Liver (tissue), 9 donors: ENCODE results near the gene SCYGR8. TPM values are rescaled to one million over a fixed set of nuclear protein-coding genes. Genes with fewer than 3 reads are reported as not detected.

Source experiments
- DNase-seq: peaks from one replicate; pipeline ENCODE4 v3.0.0-alpha.2; 2017; ENCODE audit warnings: low spot score
- H3K27ac ChIP-seq, 2 donors: one replicate each; pipeline ENCODE4 v1.7.0; 2013; ENCODE audit warnings: inconsistent platforms in 2 of 2, low read length in 2 of 2, control low read depth in 1 of 2, low read depth in 1 of 2, mild to moderate bottlenecking in 1 of 2
- H3K27me3 ChIP-seq, 4 donors: one replicate each; pipeline versions ENCODE4 v1.6.1 to v1.7.0; 2013; ENCODE audit warnings: low read length in 3 of 4, inconsistent platforms in 1 of 4, mild to moderate bottlenecking in 1 of 4, moderate library complexity in 1 of 4; ENCODE audit not compliant: control insufficient read depth in 4 of 4, insufficient read depth in 4 of 4
- H3K36me3 ChIP-seq, 4 donors: one replicate each; pipeline versions ENCODE4 v1.6.1 to v1.7.0; 2013; ENCODE audit warnings: low read length in 3 of 4, mild to moderate bottlenecking in 3 of 4, low read depth in 1 of 4, moderate library complexity in 1 of 4; ENCODE audit not compliant: control insufficient read depth in 4 of 4, insufficient read depth in 3 of 4
- H3K4me1 ChIP-seq, 4 donors: one replicate each; pipeline versions ENCODE4 v1.6.1 to v1.7.0; 2013; ENCODE audit warnings: low read length in 3 of 4, mild to moderate bottlenecking in 3 of 4, moderate library complexity in 1 of 4; ENCODE audit not compliant: control insufficient read depth in 4 of 4, insufficient read depth in 4 of 4
- H3K4me3 ChIP-seq, 3 donors: one replicate each; pipeline versions ENCODE4 v1.6.1 to v1.7.0; 2013; ENCODE audit warnings: low read length in 3 of 3, control low read depth in 1 of 3, low read depth in 1 of 3, mild to moderate bottlenecking in 1 of 3
- H3K9ac ChIP-seq, 2 donors: one replicate each; pipeline ENCODE4 v1.7.0; 2013; ENCODE audit warnings: low read length in 2 of 2, mild to moderate bottlenecking in 2 of 2, moderate library complexity in 2 of 2, control low read depth in 1 of 2, low read depth in 1 of 2
- H3K9me3 ChIP-seq, 4 donors: one replicate each; pipeline versions ENCODE4 v1.6.1 to v1.7.0; 2013; ENCODE audit warnings: low read length in 3 of 4; ENCODE audit not compliant: control insufficient read depth in 4 of 4
- EGR1 ChIP-seq, 2 donors: IDR thresholded peaks; 2 replicates each; pipeline ENCODE4 v1.6.1; 2016 to 2018; ENCODE audit warnings: antibody characterized with exemption in 2 of 2, low read depth in 2 of 2
- FOXA1 ChIP-seq: IDR thresholded peaks from 2 replicates; pipeline ENCODE4 v1.6.1; 2016; ENCODE audit warnings: antibody characterized with exemption
- FOXA2 ChIP-seq: IDR thresholded peaks from 2 replicates; pipeline ENCODE4 v1.6.1; 2016; ENCODE audit warnings: antibody characterized with exemption
- GABPA ChIP-seq, 2 donors: IDR thresholded peaks in 1 of 2; conservative IDR thresholded peaks in 1 of 2; 2 replicates each; pipeline ENCODE4 v1.6.1; 2016; ENCODE audit warnings: antibody characterized with exemption in 2 of 2, mild to moderate bottlenecking in 1 of 2, moderate library complexity in 1 of 2
- HNF4A ChIP-seq, 2 donors: conservative IDR thresholded peaks; 2 replicates each; pipeline ENCODE4 v1.6.1; 2016; ENCODE audit warnings: antibody characterized with exemption in 2 of 2, mild to moderate bottlenecking in 2 of 2
- HNF4G ChIP-seq: IDR thresholded peaks from 2 replicates; pipeline ENCODE4 v1.6.1; 2016; ENCODE audit warnings: antibody characterized with exemption
- JUND ChIP-seq, 2 donors: IDR thresholded peaks; 2 replicates each; pipeline ENCODE4 v1.6.1; 2016; ENCODE audit warnings: antibody characterized with exemption in 2 of 2
- NR2F2 ChIP-seq: IDR thresholded peaks from 2 replicates; pipeline ENCODE4 v1.6.1; 2016; ENCODE audit warnings: antibody characterized with exemption
- RAD21 ChIP-seq, 2 donors: IDR thresholded peaks; 2 replicates each; pipeline ENCODE4 v1.6.1; 2016; ENCODE audit warnings: antibody characterized with exemption in 2 of 2, mild to moderate bottlenecking in 2 of 2
- RXRA ChIP-seq, 2 donors: IDR thresholded peaks; 2 replicates each; pipeline ENCODE4 v1.6.1; 2017 to 2018; ENCODE audit warnings: antibody characterized with exemption in 2 of 2, mild to moderate bottlenecking in 1 of 2
- SP1 ChIP-seq: IDR thresholded peaks from 2 replicates; pipeline ENCODE4 v1.6.1; 2018; ENCODE audit warnings: antibody characterized with exemption, mild to moderate bottlenecking
- TAF1 ChIP-seq: conservative IDR thresholded peaks from 2 replicates; pipeline ENCODE4 v1.6.1; 2016; ENCODE audit warnings: antibody characterized with exemption, mild to moderate bottlenecking
- YY1 ChIP-seq: IDR thresholded peaks from 2 replicates; pipeline ENCODE4 v1.6.1; 2016; ENCODE audit warnings: antibody characterized with exemption, mild to moderate bottlenecking
- WGBS: extraction: QIAGEN DNeasy Blood & Tissue Kit; methylation state at CpG from one replicate; pipeline ENCODE4 v1.1.7; 2013; 5-methylcytosine and 5-hydroxymethylcytosine counted together
- polyA plus RNA-seq, 2 donors: library from polyadenylated mRNA; stranded (reverse) in 1 of 2; unstranded in 1 of 2; fragments of 200-250 nt in 1 of 2; fragments of >200 nt in 1 of 2; fragmentation: Nextera tagmentation in 1 of 2; extraction: Ambion mirVana in 1 of 2; gene quantifications; one replicate each; pipeline versions ENCODE4 v1.2.1 to v1.2.3, GENCODE V29; 2013 to 2015
- total RNA-seq, 2 donors: library from RNA; depleted of rRNA; stranded (reverse); fragments of >200 nt; gene quantifications; one replicate each; pipeline ENCODE4 v1.2.3, GENCODE V29; 2014
- TF ChIP-seq, protein P1 (sequence below): fragments of 150-350 bp; IDR thresholded peaks from 2 replicates; pipeline ENCODE4 v1.5.1; 2017; ENCODE audit warnings: improper control_type of control experiment, low read depth, low read length; ENCODE audit not compliant: missing input control
- TF ChIP-seq, protein P2 (sequence below): IDR thresholded peaks from 2 replicates; pipeline ENCODE4 v1.6.1; 2016; ENCODE audit warnings: antibody characterized with exemption
- TF ChIP-seq, protein P3 (sequence below): IDR thresholded peaks from 2 replicates; pipeline ENCODE4 v1.6.1; 2016; ENCODE audit warnings: antibody characterized with exemption
- TF ChIP-seq, protein P4 (sequence below): IDR thresholded peaks from 2 replicates; pipeline ENCODE4 v1.6.1; 2016; ENCODE audit warnings: antibody characterized with exemption, mild to moderate bottlenecking
- donor health status: healthy.
- donor health status: healthy.
- donor health status: healthy.
- donor health status: healthy.
- donor health status: healthy.

SCYGR8 gene
- total and polyA plus RNA-seq, 4 donors, result not detected

DNA sequence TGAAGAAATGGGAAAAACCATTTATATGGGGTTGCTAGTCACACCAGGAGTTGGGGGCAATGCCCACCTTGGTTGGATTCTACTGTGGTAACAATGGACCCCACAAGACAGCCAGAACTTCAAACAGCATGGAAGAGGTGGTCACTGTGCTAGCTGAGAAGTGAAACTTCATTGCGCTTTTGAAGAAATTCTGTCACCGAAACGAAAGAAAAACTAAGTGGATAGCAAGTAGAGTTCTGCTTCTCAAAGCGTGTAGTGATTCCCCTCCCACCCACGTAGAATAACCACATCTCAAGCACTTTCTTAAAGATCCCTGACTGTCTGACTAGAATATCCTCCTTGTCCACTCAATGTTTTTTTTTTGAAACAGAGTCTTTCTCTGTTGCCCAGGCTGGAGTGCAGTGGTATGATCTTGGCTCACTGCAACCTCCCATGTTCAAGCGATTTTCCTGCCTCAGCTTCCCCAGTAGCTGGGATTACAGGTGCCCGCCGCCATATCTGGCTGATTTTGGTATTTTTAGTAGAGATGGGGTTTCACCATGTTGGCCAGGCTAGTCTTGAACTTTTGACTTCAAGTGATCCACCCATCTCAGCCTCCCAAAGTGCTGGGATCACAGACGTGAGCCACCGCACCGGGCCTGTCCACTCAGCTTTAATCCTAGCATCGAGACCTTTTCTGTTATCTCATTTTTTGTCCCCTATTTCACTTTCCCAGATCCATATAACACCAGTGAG lies 37.9 kb downstream of the SCYGR8 start:
- H3K27me3 ChIP-seq, result no peaks in the 10 kb centered on the region
- H3K9ac ChIP-seq, result no peak overlapping the region
- H3K27ac ChIP-seq, result peak overlapping the region in 1 of 2 donors; percentile 28
- TF ChIP-seq FOXA1 (no peak), HNF4A (conservative IDR thresholded peaks at IDR 0.05) (no peak), EGR1 (IDR thresholded peaks at IDR 0.05; ENCODE audit: low read depth in 2 of 2) (no peak)
- H3K4me3 ChIP-seq, result no peak overlapping the region
- 82% methylated on average over 12 of the region's 12 CpGs for WGBS
- H3K9me3 ChIP-seq, result no peaks in the 10 kb centered on the region
- no peaks in the 10 kb centered on the region for H3K36me3 ChIP-seq
- DNase-seq, result no peak
- no peaks in the 10 kb centered on the region for H3K4me1 ChIP-seq

DNA sequence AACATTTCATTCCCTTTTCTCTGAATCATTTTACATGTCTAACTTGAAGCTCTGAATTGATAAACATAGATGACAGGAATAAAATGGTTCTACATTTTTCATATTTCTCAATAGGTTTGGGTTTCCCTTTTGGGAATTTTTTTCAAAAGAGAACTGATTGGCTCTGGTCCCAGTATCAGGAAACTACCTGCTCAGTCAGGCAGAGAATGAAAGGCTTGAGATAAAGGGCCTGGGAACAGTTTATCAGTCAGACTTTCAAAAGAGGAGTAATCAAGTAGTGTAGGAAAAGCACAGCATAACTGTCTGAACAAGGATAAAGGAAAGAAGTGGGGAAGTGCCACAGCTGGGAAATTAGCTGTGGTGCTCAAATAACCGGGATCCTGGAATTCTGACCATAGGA lies 39.6 kb downstream of the SCYGR8 start:
- Histone ChIP-seq H3K9me3 (no peaks in the 10 kb centered on the region), H3K27ac (no peak overlapping the region), H3K36me3 (no peaks in the 10 kb centered on the region), H3K9ac (no peak overlapping the region), H3K4me1 (no peaks in the 10 kb centered on the region), H3K4me3 (no peak overlapping the region), H3K27me3 (no peaks in the 10 kb centered on the region)
- TF ChIP-seq RAD21 (IDR thresholded peaks at IDR 0.05), result no peak
- TF ChIP-seq, protein P1, sequence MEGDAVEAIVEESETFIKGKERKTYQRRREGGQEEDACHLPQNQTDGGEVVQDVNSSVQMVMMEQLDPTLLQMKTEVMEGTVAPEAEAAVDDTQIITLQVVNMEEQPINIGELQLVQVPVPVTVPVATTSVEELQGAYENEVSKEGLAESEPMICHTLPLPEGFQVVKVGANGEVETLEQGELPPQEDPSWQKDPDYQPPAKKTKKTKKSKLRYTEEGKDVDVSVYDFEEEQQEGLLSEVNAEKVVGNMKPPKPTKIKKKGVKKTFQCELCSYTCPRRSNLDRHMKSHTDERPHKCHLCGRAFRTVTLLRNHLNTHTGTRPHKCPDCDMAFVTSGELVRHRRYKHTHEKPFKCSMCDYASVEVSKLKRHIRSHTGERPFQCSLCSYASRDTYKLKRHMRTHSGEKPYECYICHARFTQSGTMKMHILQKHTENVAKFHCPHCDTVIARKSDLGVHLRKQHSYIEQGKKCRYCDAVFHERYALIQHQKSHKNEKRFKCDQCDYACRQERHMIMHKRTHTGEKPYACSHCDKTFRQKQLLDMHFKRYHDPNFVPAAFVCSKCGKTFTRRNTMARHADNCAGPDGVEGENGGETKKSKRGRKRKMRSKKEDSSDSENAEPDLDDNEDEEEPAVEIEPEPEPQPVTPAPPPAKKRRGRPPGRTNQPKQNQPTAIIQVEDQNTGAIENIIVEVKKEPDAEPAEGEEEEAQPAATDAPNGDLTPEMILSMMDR, result no peak
- TF ChIP-seq SP1, result no peak
- TF ChIP-seq FOXA2, result no peak
- no peak for TF ChIP-seq TAF1
- no peak for TF ChIP-seq YY1
- no peak for TF ChIP-seq JUND (IDR thresholded peaks at IDR 0.05)
- TF ChIP-seq, protein P2, sequence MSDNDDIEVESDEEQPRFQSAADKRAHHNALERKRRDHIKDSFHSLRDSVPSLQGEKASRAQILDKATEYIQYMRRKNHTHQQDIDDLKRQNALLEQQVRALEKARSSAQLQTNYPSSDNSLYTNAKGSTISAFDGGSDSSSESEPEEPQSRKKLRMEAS, result no peak
- TF ChIP-seq HNF4A (conservative IDR thresholded peaks at IDR 0.05), result no peak
- no peak for TF ChIP-seq FOXA1
- no peak for TF ChIP-seq RXRA (IDR thresholded peaks at IDR 0.05)
- no peak for TF ChIP-seq GABPA (IDR thresholded peaks at IDR 0.05 in 1 of 2, conservative IDR thresholded peaks at IDR 0.05 in 1 of 2)
- TF ChIP-seq, protein P3, sequence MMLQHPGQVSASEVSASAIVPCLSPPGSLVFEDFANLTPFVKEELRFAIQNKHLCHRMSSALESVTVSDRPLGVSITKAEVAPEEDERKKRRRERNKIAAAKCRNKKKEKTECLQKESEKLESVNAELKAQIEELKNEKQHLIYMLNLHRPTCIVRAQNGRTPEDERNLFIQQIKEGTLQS, result no peak
- no peak for DNase-seq
- WGBS, result 55% methylated on average over 1 of the region's 1 CpG

DNA sequence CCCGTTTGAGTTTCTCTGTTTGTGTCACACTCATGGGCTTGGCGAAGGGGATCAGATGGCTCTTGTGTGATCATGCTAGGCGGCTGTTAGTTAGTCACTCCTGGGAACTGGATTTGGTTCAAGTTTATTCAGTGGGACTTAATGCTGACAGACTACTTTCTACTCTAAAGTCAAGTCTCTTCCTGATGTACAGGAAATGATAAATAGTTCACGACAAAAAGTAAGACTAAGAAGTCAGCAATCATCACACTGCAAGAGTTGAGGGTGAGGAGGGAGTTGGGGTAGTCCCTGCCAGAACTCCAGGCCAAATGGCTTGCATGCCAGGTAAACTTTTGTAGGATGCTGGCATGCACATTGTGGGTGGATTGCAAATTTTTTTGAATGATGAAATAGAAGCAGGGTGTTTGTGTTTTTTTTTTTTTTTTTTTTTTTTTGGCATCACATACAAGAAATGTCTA lies 42.9 kb downstream of the SCYGR8 start:
- no peak overlapping the region for H3K4me3 ChIP-seq
- no peak overlapping the region for H3K9ac ChIP-seq
- H3K4me1 ChIP-seq, result no peaks in the 10 kb centered on the region
- H3K27ac ChIP-seq, result no peak overlapping the region
- 81% methylated on average over 4 of the region's 4 CpGs for WGBS
- H3K9me3 ChIP-seq, result no peaks in the 10 kb centered on the region
- H3K36me3 ChIP-seq, result no peaks in the 10 kb centered on the region
- DNase-seq, result no peak
- no peaks in the 10 kb centered on the region for H3K27me3 ChIP-seq
- TF ChIP-seq NR2F2 (no peak), FOXA1 (no peak), RAD21 (IDR thresholded peaks at IDR 0.05) (no peak), FOXA2 (no peak), HNF4A (conservative IDR thresholded peaks at IDR 0.05) (no peak), RXRA (IDR thresholded peaks at IDR 0.05) (no peak), EGR1 (IDR thresholded peaks at IDR 0.05; ENCODE audit: low read depth in 2 of 2) (no peak), SP1 (no peak), YY1 (no peak), JUND (IDR thresholded peaks at IDR 0.05) (no peak), GABPA (IDR thresholded peaks at IDR 0.05 in 1 of 2, conservative IDR thresholded peaks at IDR 0.05 in 1 of 2) (no peak), HNF4G (no peak)
- TF ChIP-seq, protein P1, result no peak
- TF ChIP-seq, protein P4, sequence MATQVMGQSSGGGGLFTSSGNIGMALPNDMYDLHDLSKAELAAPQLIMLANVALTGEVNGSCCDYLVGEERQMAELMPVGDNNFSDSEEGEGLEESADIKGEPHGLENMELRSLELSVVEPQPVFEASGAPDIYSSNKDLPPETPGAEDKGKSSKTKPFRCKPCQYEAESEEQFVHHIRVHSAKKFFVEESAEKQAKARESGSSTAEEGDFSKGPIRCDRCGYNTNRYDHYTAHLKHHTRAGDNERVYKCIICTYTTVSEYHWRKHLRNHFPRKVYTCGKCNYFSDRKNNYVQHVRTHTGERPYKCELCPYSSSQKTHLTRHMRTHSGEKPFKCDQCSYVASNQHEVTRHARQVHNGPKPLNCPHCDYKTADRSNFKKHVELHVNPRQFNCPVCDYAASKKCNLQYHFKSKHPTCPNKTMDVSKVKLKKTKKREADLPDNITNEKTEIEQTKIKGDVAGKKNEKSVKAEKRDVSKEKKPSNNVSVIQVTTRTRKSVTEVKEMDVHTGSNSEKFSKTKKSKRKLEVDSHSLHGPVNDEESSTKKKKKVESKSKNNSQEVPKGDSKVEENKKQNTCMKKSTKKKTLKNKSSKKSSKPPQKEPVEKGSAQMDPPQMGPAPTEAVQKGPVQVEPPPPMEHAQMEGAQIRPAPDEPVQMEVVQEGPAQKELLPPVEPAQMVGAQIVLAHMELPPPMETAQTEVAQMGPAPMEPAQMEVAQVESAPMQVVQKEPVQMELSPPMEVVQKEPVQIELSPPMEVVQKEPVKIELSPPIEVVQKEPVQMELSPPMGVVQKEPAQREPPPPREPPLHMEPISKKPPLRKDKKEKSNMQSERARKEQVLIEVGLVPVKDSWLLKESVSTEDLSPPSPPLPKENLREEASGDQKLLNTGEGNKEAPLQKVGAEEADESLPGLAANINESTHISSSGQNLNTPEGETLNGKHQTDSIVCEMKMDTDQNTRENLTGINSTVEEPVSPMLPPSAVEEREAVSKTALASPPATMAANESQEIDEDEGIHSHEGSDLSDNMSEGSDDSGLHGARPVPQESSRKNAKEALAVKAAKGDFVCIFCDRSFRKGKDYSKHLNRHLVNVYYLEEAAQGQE, result no peak
